Esophagus (tissue), 2 donors: ENCODE measurements around the gene FAM184B. TPM values are rescaled to one million over a fixed set of nuclear protein-coding genes. Genes with fewer than 3 reads are reported as not detected.

ENCODE experiments used
- H3K27ac ChIP-seq, 2 donors: one replicate each; pipeline ENCODE4 v1.5.1; 2013; ENCODE audit warnings: low read depth in 2 of 2, mild to moderate bottlenecking in 2 of 2, inconsistent platforms in 1 of 2, low read length in 1 of 2, moderate library complexity in 1 of 2
- H3K27me3 ChIP-seq, 2 donors: one replicate each; pipeline ENCODE4 v1.6.1; 2013; ENCODE audit warnings: low read length in 2 of 2, control low read depth in 1 of 2, mild to moderate bottlenecking in 1 of 2; ENCODE audit not compliant: insufficient read depth in 2 of 2, control insufficient read depth in 1 of 2
- H3K36me3 ChIP-seq, 2 donors: one replicate each; pipeline ENCODE4 v1.6.1; 2013; ENCODE audit warnings: low read length in 1 of 2; ENCODE audit not compliant: control insufficient read depth in 2 of 2, insufficient read depth in 2 of 2
- H3K4me1 ChIP-seq, 2 donors: one replicate each; pipeline ENCODE4 v1.6.1; 2013; ENCODE audit warnings: low read length in 1 of 2; ENCODE audit not compliant: control insufficient read depth in 2 of 2, insufficient read depth in 2 of 2
- H3K4me3 ChIP-seq, 2 donors: one replicate each; pipeline ENCODE4 v1.5.1; 2013; ENCODE audit warnings: low read length in 2 of 2, mild to moderate bottlenecking in 2 of 2, low read depth in 1 of 2, moderate library complexity in 1 of 2
- H3K9me3 ChIP-seq, 2 donors: one replicate each; pipeline ENCODE4 v1.6.1; 2013; ENCODE audit warnings: mild to moderate bottlenecking in 2 of 2, low read depth in 1 of 2, low read length in 1 of 2, moderate library complexity in 1 of 2; ENCODE audit not compliant: control insufficient read depth in 2 of 2, insufficient read depth in 1 of 2
- WGBS, 2 donors: extraction: QIAGEN DNeasy Blood & Tissue Kit; methylation state at CpG; one replicate each; pipeline ENCODE4 v1.1.7; 2013; 5-methylcytosine and 5-hydroxymethylcytosine counted together
- polyA plus RNA-seq, 2 donors: library from polyadenylated mRNA; stranded (reverse); fragments of 200-250 nt; gene quantifications; one replicate each; pipeline ENCODE4 v1.2.3, GENCODE V29; 2013
- donor health status: healthy with polysubstance abuse.
- donor health status: Bipolar disorder and iron deficiency.

Gene FAM184B
- polyA plus RNA-seq, 2 donors, result 0.07 to 0.14 TPM

GRCh38 chr4:17639136-17639535 is 142.3 kb downstream of the FAM184B start:
- H3K4me1 ChIP-seq, result no peaks in the 10 kb centered on the region
- H3K36me3 ChIP-seq, result peaks cover 0 to 5% of the 10 kb centered on the region in 2 donors
- H3K9me3 ChIP-seq, result peaks cover 0 to 6% of the 10 kb centered on the region in 2 donors
- no peak overlapping the region for H3K27ac ChIP-seq
- WGBS, 2 donors, result 76 to 87% methylated on average over 6 to 7 of the region's 7 CpGs
- peaks cover 0 to 3% of the 10 kb centered on the region in 2 donors for H3K27me3 ChIP-seq
- H3K4me3 ChIP-seq, result no peak overlapping the region

- peaks cover 0 to 5% of the 10 kb centered on the region in 2 donors for H3K36me3 ChIP-seq
- 58 to 59% methylated on average over 32 of the region's 32 CpGs for WGBS, 2 donors
- H3K27me3 ChIP-seq, result no peaks in the 10 kb centered on the region
- H3K4me3 ChIP-seq, result no peak overlapping the region
- H3K9me3 ChIP-seq, result peaks cover 0 to under 1% of the 10 kb centered on the region in 2 donors
- no peaks in the 10 kb centered on the region for H3K4me1 ChIP-seq
- no peak overlapping the region for H3K27ac ChIP-seq
These were observed 144.5 kb downstream of the FAM184B start for GRCh38 chr4:17636696-17637622.

- H3K4me1 ChIP-seq, result no peaks in the 10 kb centered on the region
- no peak overlapping the region for H3K4me3 ChIP-seq
- no peaks in the 10 kb centered on the region for H3K9me3 ChIP-seq
- H3K36me3 ChIP-seq, result peaks cover 0 to 5% of the 10 kb centered on the region in 2 donors
- 88 to 89% methylated on average over 17 of the region's 17 CpGs for WGBS, 2 donors
- no peaks in the 10 kb centered on the region for H3K27me3 ChIP-seq
- H3K27ac ChIP-seq, result no peak overlapping the region
These were observed 145.1 kb downstream of the FAM184B start for GRCh38 chr4:17636341-17636695.

DNA sequence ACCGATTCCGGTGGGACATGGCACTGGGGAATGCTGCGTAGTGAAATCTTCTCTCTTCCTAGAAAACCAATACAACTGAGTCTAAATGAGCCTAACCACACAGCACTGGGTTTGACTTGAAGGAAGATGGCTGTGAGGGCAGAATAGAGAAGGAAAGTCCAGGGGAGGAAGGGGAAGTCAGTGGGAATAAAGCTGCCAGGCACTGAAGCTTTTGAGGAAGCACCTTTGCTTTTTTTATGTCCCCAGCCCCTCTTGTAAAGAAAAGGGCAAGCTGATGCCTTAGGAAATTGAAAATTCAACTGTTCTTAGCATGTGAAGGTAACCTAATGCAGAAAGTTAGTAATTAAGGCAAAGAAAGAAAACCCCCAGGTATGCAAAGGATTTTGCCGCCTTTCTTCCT is 146.4 kb downstream of the FAM184B start:
- no peaks in the 10 kb centered on the region for H3K27me3 ChIP-seq
- H3K36me3 ChIP-seq, result peaks cover 0 to 5% of the 10 kb centered on the region in 2 donors
- no peak overlapping the region for H3K4me3 ChIP-seq
- no peak overlapping the region for H3K27ac ChIP-seq
- H3K9me3 ChIP-seq, result no peaks in the 10 kb centered on the region
- WGBS, 2 donors, result 97 to 99% methylated on average over 4 of the region's 4 CpGs
- H3K4me1 ChIP-seq, result no peaks in the 10 kb centered on the region

GRCh38 chr4:17633600-17633999 is 147.8 kb downstream of the FAM184B start:
- H3K9me3 ChIP-seq, result no peaks in the 10 kb centered on the region
- 92 to 95% methylated on average over 9 of the region's 9 CpGs for WGBS, 2 donors
- H3K27me3 ChIP-seq, result no peaks in the 10 kb centered on the region
- H3K4me1 ChIP-seq, result no peaks in the 10 kb centered on the region
- no peak overlapping the region for H3K27ac ChIP-seq
- H3K4me3 ChIP-seq, result no peak overlapping the region
- H3K36me3 ChIP-seq, result peaks cover 2 to 5% of the 10 kb centered on the region in 2 donors

DNA sequence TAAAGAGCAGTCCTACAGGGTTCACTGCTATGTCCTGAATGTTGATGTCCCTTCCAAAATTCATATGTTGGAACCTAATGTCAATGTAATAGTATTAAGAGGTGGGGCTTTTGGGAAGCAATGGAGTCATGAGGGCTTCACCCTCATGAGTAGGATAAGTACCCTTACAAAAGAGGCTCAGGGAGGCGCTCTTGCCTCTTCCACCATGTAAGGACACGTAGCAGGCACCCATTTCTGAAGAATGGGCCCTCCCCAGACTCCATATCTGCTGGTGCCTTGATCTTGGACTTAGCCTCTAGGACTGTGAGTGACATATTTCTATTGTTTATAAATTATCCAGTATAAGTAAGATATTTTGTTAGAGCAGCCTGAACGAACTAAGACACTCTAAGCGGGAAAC is 151.2 kb downstream of the FAM184B start:
- 92 to 95% methylated on average over 4 of the region's 4 CpGs for WGBS, 2 donors
- no peaks in the 10 kb centered on the region for H3K4me1 ChIP-seq
- no peak overlapping the region for H3K4me3 ChIP-seq
- H3K27ac ChIP-seq, result no peak overlapping the region
- H3K9me3 ChIP-seq, result no peaks in the 10 kb centered on the region
- peaks cover 12 to 16% of the 10 kb centered on the region in 2 donors for H3K36me3 ChIP-seq
- H3K27me3 ChIP-seq, result no peaks in the 10 kb centered on the region

DNA sequence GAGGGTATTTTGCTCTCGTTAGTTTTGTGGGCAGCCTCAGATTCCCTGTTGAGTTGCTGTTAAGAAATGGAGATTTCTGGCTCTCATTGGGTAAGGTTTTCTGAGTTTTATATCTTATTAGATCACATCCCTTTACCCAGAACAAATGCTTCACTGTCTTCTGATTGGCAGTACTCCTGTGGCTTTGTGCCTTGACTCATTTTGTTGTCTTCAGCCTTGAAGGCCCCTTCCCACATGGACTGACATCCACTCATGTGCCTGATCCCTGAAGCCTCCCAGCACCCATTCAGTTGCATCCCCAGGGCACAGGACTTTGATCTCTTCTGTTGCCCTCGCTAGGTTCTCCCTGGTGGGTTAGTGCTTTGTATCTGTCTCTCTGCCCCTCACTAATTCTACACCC is 156.6 kb downstream of the FAM184B start:
- Histone ChIP-seq H3K27me3 (no peaks in the 10 kb centered on the region), H3K36me3 (peaks cover 19 to 39% of the 10 kb centered on the region in 2 donors), H3K27ac (no peak overlapping the region), H3K4me1 (no peaks in the 10 kb centered on the region), H3K4me3 (no peak overlapping the region), H3K9me3 (no peaks in the 10 kb centered on the region)
- 69 to 78% methylated on average over 2 of the region's 2 CpGs for WGBS, 2 donors

GRCh38 chr4:17623451-17624001 is 157.9 kb downstream of the FAM184B start:
- H3K27me3 ChIP-seq, result no peaks in the 10 kb centered on the region
- WGBS, 2 donors, result 76 to 80% methylated on average over 7 of the region's 7 CpGs

GRCh38 chr4:17619416-17620105 is 161.9 kb downstream of the FAM184B start:
- no peaks in the 10 kb centered on the region for H3K27me3 ChIP-seq
- no peaks in the 10 kb centered on the region for H3K9me3 ChIP-seq
- WGBS, 2 donors, result 71 to 82% methylated on average over 7 of the region's 7 CpGs
- H3K4me1 ChIP-seq, result peaks cover 7 to 9% of the 10 kb centered on the region in 2 donors
- peaks cover 12 to 27% of the 10 kb centered on the region in 2 donors for H3K36me3 ChIP-seq
- H3K27ac ChIP-seq, result no peak overlapping the region
- H3K4me3 ChIP-seq, result no peak overlapping the region

More at GRCh38 chr4:17623451-17624001, 157.9 kb downstream of the FAM184B start:
- Histone ChIP-seq H3K9me3 (no peaks in the 10 kb centered on the region), H3K4me3 (no peak overlapping the region), H3K27ac (no peak overlapping the region), H3K36me3 (peaks cover 19 to 39% of the 10 kb centered on the region in 2 donors), H3K4me1 (no peaks in the 10 kb centered on the region)
